Motor neuron (in vitro differentiated cells): ENCODE measurements around the gene MEIOB. TPM values are rescaled to one million over a fixed set of nuclear protein-coding genes. Genes with fewer than 3 reads are reported as not detected.
A peak's percentile ranks its signal among the peaks of the same experiment; 100 is the strongest.
"Not testable (repeated sequence)": the region's sequence is repeated elsewhere in the genome, so short reads cannot be mapped to it uniquely, and the experiment has no call there.

Experiments used
- ATAC-seq, 8 experiments: fragments of 200-7000 bp; cut with Tn5 transposase; replicated peaks in 6 of 8; 2 replicates each; pipeline ENCODE4 v1.8.0; 2021; ENCODE audit warnings: mild to moderate bottlenecking in 8 of 8, moderate library complexity in 8 of 8
- H3K27ac ChIP-seq, 2 donors: fragments of 250-450 bp; sonication (Bioruptor Pico); 2 replicates each; pipeline ENCODE4 v1.9.0; 2021; ENCODE audit warnings: antibody characterized with exemption in 2 of 2, mild to moderate bottlenecking in 2 of 2, moderate library complexity in 1 of 2
- H3K4me1 ChIP-seq, 2 donors: fragments of 250-450 bp; sonication (Bioruptor Pico); replicated peaks in 1 of 2; 2 replicates each; pipeline ENCODE4 v1.6.1; 2021; ENCODE audit warnings: antibody characterized with exemption in 2 of 2, mild to moderate bottlenecking in 2 of 2, moderate library complexity in 1 of 2
- H3K4me3 ChIP-seq, 5 donors: fragments of 250-450 bp; sonication (Bioruptor Pico); 2 replicates each; pipeline ENCODE4 v1.9.0; 2021; ENCODE audit warnings: antibody characterized with exemption in 5 of 5, mild to moderate bottlenecking in 5 of 5, moderate library complexity in 4 of 5
- WGBS, 10 experiments: fragments of 450-650 bp; shearing (Covaris generic); methylation state at CpG; one replicate each; pipeline ENCODE4 v1.0.0; 2022; 5-methylcytosine and 5-hydroxymethylcytosine counted together
- in situ Hi-C, 9 experiments: fragments of 400-800 bp; cut with MboI; loops; one replicate each; pipeline ENCODE4 v1.15.0; 2021; ENCODE audit warnings: low sequenced_read_pairs in 9 of 9, low pct_unique_long_range_greater_than_20kb in 2 of 9; ENCODE audit not compliant: unreplicated experiment in 9 of 9
- total RNA-seq, 8 experiments: library from RNA; unstranded; fragments of 300-600 nt; gene quantifications; 2 replicates each; pipeline versions ENCODE4 v1.2.3 to v1.2.4, GENCODE V29; 2022

Gene MEIOB
- total RNA-seq, 8 experiments from 2014 or later = 0.05 to 2.8 (median 0.78) TPM; not detected in 1

GRCh38 chr16:1799263-1799662 lies 72.7 kb downstream of the MEIOB start:
- in situ Hi-C loops, ATAC-seq, H3K4me1 ChIP-seq, H3K27ac ChIP-seq, H3K4me3 ChIP-seq: not testable (repeated sequence)
- 20 to 100% (median 80%) methylated on average over 1 to 4 of the region's 5 CpGs; no CpG with 5 or more reads in 2 of the 10 experiments for WGBS, 10 experiments

DNA sequence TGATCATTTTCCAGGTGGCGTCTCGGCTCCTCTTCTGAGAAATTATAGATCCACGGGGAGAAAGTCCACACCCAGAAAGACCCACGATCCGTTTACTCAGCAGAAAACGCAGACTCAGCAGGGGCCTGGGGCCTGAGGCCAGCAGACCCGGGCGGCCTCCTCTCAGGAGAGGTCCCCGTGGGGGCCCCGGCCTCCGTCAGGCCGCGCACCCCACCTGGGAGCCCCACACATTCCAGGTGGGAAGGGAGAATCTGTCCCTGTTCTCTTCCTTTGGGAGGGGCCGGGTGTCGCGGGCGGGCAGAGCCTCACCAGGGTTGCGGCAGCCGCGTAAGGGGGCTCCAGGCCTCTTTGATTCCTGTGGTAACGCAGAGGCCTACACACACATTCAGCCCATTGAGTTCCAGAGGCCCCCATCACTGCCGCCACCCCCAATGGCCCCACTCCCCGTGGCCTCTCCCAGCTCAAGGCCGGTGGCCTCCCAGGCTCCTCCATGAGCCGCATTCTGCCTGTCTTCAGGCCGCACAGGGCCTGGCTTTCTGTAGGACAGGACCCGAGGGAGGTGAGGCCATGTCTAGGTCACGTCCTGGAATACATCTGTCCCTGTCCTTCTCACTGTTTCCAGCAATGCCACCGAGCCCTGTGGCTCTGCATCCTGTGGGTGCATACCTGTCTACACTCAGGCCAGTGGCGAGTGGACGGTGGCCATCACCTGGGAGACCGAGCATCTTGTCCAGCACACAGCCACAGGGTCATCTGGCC lies 76.9 kb downstream of the MEIOB start:
- in situ Hi-C loops = no loop called here
- H3K27ac ChIP-seq = no peak overlapping the region
- H3K4me3 ChIP-seq = no peak overlapping the region
- H3K4me1 ChIP-seq = no peaks in the 10 kb centered on the region
- ATAC-seq = no peak
- WGBS, 10 experiments = 54 to 93% (median 80%) methylated on average over 2 to 5 of the region's 32 CpGs; no CpG with 5 or more reads in 5 of the 10 experiments

- Histone ChIP-seq H3K27ac (no peak overlapping the region), H3K4me1 (no peaks in the 10 kb centered on the region), H3K4me3 (no peak overlapping the region)
- no CpG with 5 or more reads among the region's 18 CpGs for WGBS, 10 experiments
- in situ Hi-C loops = no loop called here
- ATAC-seq = peak in 5 of 8 experiments; percentile 2 to 32 (median 10)
Measured at GRCh38 chr16:1794221-1794871, 77.6 kb downstream of the MEIOB start.

DNA sequence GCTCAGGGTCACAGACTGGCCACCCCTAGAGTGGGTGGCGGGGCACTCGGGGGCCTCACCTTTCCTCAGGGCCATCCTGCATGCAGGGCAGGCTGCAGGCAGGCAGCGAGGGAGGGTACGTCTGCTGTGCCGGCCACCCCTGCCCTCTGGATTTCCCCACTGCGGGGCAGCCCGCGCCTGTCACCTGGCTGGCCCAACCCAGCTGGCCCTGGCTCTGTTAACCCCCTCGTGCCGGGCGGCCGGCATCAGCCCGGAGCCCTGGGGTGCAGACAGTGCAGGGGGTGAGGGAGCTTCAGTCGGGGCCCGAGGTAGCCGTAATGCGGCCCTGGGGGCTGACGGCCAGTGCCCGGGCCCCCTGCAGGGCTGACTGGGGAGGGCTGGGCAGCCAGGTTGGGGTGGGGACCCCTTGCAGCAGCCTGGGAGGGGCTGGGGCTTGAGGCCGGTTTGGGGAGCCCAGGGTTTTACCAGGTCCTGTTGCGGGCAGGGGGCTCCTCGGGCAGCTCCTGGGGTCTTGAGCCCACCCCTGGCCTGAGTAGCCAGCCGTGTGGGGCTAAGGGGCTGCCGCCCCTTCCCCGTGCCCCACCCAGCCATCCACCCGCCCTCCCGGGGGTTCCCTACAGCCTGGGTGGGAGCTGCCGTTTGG lies 78.3 kb downstream of the MEIOB start, which contains the start of gene IGFALS:
TSS of gene IGFALS (minus strand) at position 128 of the 643 bp plus-strand sequence. CDS start at position 75, 53 bp downstream.
- in situ Hi-C loops = no loop called here
- peak in 5 of 8 experiments; percentile 4 to 11 (median 8) for ATAC-seq
- no peak within 1 kb of the TSS for H3K4me3 ChIP-seq
- H3K4me1 ChIP-seq = no peaks in the 10 kb centered on the region
- no CpG with 5 or more reads among the region's 28 CpGs for WGBS, 10 experiments
- no peak within 1 kb of the TSS for H3K27ac ChIP-seq

DNA sequence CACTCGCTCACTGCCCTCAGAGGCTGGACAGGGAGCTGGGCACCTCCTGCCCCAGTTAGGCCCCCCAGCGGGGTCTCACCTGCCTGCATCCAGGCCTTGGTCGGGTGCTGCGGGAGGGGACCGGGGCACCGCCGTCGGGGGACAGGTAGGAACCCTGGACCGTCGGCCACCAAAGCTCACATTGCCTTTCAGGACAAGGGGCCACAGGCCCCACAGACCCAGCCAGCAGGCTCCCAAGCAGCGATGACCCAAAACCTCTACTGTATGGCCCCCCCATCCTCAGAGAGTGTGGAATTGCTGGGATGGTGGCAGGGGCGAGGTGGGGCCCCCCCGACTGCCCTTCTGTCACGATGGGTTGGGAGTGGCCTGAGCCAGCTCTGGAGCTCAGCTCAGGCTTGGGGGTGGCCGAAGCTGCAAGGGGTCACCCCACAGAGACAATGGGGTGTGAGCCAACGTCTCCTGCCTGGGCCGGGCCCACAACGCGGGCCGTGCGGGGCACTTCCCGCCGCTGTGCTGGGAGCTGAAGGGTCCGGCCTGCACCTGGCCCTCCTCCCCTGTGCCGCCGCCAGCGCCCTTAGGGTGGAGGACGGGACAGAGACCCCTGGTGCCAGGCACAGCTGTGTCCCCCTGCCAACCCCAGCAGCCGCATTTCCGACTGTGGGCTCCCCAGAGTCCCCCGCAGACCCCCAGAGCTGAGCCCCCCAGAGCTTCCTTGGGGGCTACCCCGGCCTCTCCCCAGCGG lies 79.0 kb downstream of the MEIOB start:
- ATAC-seq = peak in 3 of 8 experiments; percentile 1 to 4 (median 3)
- H3K4me3 ChIP-seq = no peak overlapping the region
- H3K4me1 ChIP-seq = no peaks in the 10 kb centered on the region
- WGBS, 10 experiments = no CpG with 5 or more reads among the region's 33 CpGs
- in situ Hi-C loops = no loop called here
- H3K27ac ChIP-seq = no peak overlapping the region

- in situ Hi-C loops = no loop called here
- H3K4me3 ChIP-seq = no peak overlapping the region
- 87 to 100% (median 100%) methylated on average over 1 to 8 of the region's 59 CpGs; no CpG with 5 or more reads in 7 of the 10 experiments for WGBS, 10 experiments
- H3K27ac ChIP-seq = no peak overlapping the region
- ATAC-seq = peak in 6 of 8 experiments; percentile 14 to 39 (median 22)
- H3K4me1 ChIP-seq = no peaks in the 10 kb centered on the region
Measured at GRCh38 chr16:1791943-1792812, 79.8 kb downstream of the MEIOB start.

GRCh38 chr16:1791256-1791942 lies 80.6 kb downstream of the MEIOB start:
- in situ Hi-C loops = no loop called here
- 94 to 100% (median 100%) methylated on average over 2 to 7 of the region's 53 CpGs; no CpG with 5 or more reads in 3 of the 10 experiments for WGBS, 10 experiments
- H3K27ac ChIP-seq = no peak overlapping the region
- ATAC-seq = no peak
- no peak overlapping the region for H3K4me3 ChIP-seq
- no peaks in the 10 kb centered on the region for H3K4me1 ChIP-seq

DNA sequence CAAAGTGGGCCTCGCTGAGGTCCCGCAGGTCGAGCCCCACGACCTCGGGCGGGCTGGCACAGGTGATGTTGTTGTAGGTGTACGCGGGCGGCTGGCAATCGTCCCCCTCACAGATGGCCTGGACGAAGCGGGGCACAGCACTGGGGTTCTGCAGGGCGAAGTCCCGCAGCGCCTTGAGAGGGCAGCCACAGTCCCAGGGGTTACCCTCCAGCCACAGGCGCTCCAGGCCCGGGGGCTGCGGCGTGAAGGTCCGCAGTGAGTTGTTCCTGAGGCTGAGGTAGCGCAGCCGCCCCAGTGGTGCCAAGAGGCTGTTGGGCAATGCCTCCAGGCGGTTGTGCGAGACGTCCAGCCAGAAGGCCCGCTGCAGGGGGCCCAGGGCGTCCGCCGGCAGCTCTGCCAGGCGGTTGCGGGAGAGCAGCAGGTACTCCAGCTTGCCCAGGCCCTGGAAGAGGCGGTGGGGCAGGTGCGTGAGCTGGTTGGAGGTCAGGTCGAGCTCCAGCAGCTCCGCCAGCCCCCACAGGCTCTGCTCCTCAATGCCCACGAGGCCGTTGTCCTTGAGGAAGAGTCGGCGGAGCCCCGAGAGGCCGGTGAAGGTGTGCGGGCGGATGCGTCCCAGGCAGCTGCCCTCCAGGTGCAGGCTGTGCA lies 81.2 kb downstream of the MEIOB start:
- whole genome bisulfite sequencing, 10 experiments = 80 to 100% (median 93%) methylated on average over 1 to 11 of the region's 44 CpGs; no CpG with 5 or more reads in 5 of the 10 experiments
- no peak overlapping the region for H3K27ac ChIP-seq
- no peaks in the 10 kb centered on the region for H3K4me1 ChIP-seq
- no peak overlapping the region for H3K4me3 ChIP-seq
- ATAC-seq = no peak
- in situ Hi-C loops = no loop called here

- Histone ChIP-seq H3K4me1 (no peaks in the 10 kb centered on the region), H3K4me3 (no peak overlapping the region), H3K27ac (no peak overlapping the region)
- no peak for ATAC-seq
- WGBS, 10 experiments = 89 to 100% methylated on average over 1 to 9 of the region's 15 CpGs; no CpG with 5 or more reads in 8 of the 10 experiments
- in situ Hi-C loops = no loop called here
Measured at GRCh38 chr16:1790261-1790610, 81.7 kb downstream of the MEIOB start.

GRCh38 chr16:1789643-1790045 lies 82.3 kb downstream of the MEIOB start:
- in situ Hi-C loops = no loop called here
- no CpG with 5 or more reads among the region's 25 CpGs for WGBS, 10 experiments
- no peak for ATAC-seq
- no peak overlapping the region for H3K27ac ChIP-seq
- H3K4me1 ChIP-seq = no peaks in the 10 kb centered on the region
- no peak overlapping the region for H3K4me3 ChIP-seq

GRCh38 chr16:1788708-1789100 lies 83.3 kb downstream of the MEIOB start:
- peaks cover 7 to 8% of the 10 kb centered on the region in 2 donors for H3K4me1 ChIP-seq
- no peak for ATAC-seq
- WGBS, 10 experiments = 70 to 100% (median 93%) methylated on average over 1 to 6 of the region's 19 CpGs; no CpG with 5 or more reads in 6 of the 10 experiments
- no peak overlapping the region for H3K4me3 ChIP-seq
- H3K27ac ChIP-seq = no peak overlapping the region
- in situ Hi-C loops = no loop called here
